SK-N-MC (cell line): Measurements from ENCODE around the gene CELA3B.
"Not testable (repeated sequence)": the region's sequence is repeated elsewhere in the genome, so short reads cannot be mapped to it uniquely, and the experiment has no call there.

Experiments used
- EZH2 ChIP-seq: fragments of 200-600 bp; sonication (generic); IDR thresholded peaks from one replicate; pipeline ENCODE4 v1.6.1; 2017; ENCODE audit warnings: antibody characterized with exemption
- POLR2AphosphoS5 ChIP-seq: IDR thresholded peaks from 2 replicates; pipeline ENCODE4 v1.6.1; 2012; ENCODE audit warnings: mild to moderate bottlenecking, low read depth, low read length, borderline replicate concordance

DNA sequence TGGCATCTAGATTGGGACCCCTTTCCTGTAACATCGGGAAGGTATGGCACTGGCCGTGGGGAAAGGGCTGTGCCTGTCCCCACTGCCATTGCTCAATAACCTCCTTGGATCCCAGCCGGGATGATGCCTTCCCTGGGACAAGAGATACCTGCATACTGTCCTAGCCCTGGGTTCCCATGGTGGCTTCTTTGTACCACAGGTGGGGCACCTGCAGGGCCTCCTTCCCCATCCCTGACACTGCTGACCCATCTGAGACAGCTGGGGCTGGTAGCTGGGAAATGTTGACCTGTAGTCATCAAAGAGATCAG lies 19.8 kb downstream of the CELA3B start:
- TF ChIP-seq POLR2AphosphoS5, EZH2: not testable (repeated sequence)
